B cell (primary cell): Measurements from ENCODE around the gene MTSS2. TPM values are rescaled to one million over a fixed set of nuclear protein-coding genes. Genes with fewer than 3 reads are reported as not detected.

Experiments
- ATAC-seq: fragments of 200-7000 bp; cut with Tn5 transposase; one replicate; pipeline ENCODE4 v1.10.0; 2021; ENCODE audit warnings: low read depth, mild to moderate bottlenecking, moderate number of reproducible peaks, moderate library complexity
- CTCF ChIA-PET: fragments of 350-600 bp; sonication (Branson Sonifier 250); formaldehyde crosslinking; loops from one replicate; lab custom pipeline; 2021; ENCODE audit warnings: antibody characterized with exemption, inconsistent platforms; lab: Charles Lee
- POLR2A ChIA-PET: fragments of 350-600 bp; sonication (Branson Sonifier 250); formaldehyde crosslinking; loops from one replicate; lab custom pipeline; 2021; ENCODE audit warnings: antibody characterized with exemption; lab: Charles Lee
- DNase-seq: peaks from one replicate; pipeline ENCODE4 v3.0.0; 2013
- H2AFZ ChIP-seq: 2 replicates; pipeline ENCODE4 v1.6.1; 2012; ENCODE audit warnings: mild to moderate bottlenecking, low read depth, low read length; ENCODE audit not compliant: insufficient read depth, poor library complexity, severe bottlenecking
- H3K27ac ChIP-seq, 2 donors: 1 replicate in 1 of 2; 2 replicates in 1 of 2; pipeline ENCODE4 v1.5.1; 2012 to 2013; ENCODE audit warnings: low read length in 2 of 2, mild to moderate bottlenecking in 2 of 2, moderate library complexity in 1 of 2
- H3K27me3 ChIP-seq, 4 experiments: fragments of 200-600 bp in 1 of 4; sonication (generic) in 1 of 4; replicated peaks in 1 of 4; 1 replicate in 2 of 4; 2 replicates in 2 of 4; pipeline versions ENCODE4 v1.6.1 to v1.7.0; 2013 to 2016; ENCODE audit warnings: low read length in 3 of 4, mild to moderate bottlenecking in 2 of 4, mixed read lengths in 1 of 4, moderate library complexity in 1 of 4; ENCODE audit not compliant: insufficient read depth in 4 of 4, control insufficient read depth in 3 of 4; ENCODE audit errors: control extremely low read depth in 1 of 4
- H3K36me3 ChIP-seq, 2 experiments: replicated peaks in 1 of 2; 1 replicate in 1 of 2; 2 replicates in 1 of 2; pipeline versions ENCODE4 v1.6.1 to v1.7.1; 2013; ENCODE audit warnings: low read length in 1 of 2; ENCODE audit not compliant: insufficient read depth in 2 of 2, control insufficient read depth in 1 of 2; ENCODE audit errors: control extremely low read depth in 1 of 2, extremely low read depth in 1 of 2
- H3K4me1 ChIP-seq, 2 donors: fragments of 200-600 bp in 1 of 2; sonication (generic) in 1 of 2; 1 replicate in 1 of 2; 2 replicates in 1 of 2; pipeline versions ENCODE4 v1.5.1 to v1.6.1; 2013 to 2017; ENCODE audit warnings: low read length in 2 of 2; ENCODE audit not compliant: control insufficient read depth in 2 of 2, insufficient read depth in 2 of 2
- H3K4me2 ChIP-seq: replicated peaks from 2 replicates; pipeline ENCODE3; 2012; ENCODE audit warnings: mild to moderate bottlenecking, low read depth, low read length; ENCODE audit not compliant: poor library complexity, severe bottlenecking
- H3K4me3 ChIP-seq, 5 experiments: fragments of 200-600 bp in 1 of 5; sonication (generic) in 1 of 5; 1 replicate in 3 of 5; 2 replicates in 2 of 5; pipeline versions ENCODE4 v1.5.1 to v1.7.0; 2011 to 2016; ENCODE audit warnings: low read length in 4 of 5, mild to moderate bottlenecking in 4 of 5, low read depth in 2 of 5, control low read depth in 1 of 5, moderate library complexity in 1 of 5; ENCODE audit not compliant: insufficient read depth in 1 of 5; ENCODE audit errors: control extremely low read depth in 1 of 5, extremely low read depth in 1 of 5
- H3K79me2 ChIP-seq: fragments of 200-600 bp; sonication (generic); one replicate; pipeline ENCODE4 v1.6.0; 2016; ENCODE audit warnings: low read length; ENCODE audit not compliant: control insufficient read depth, insufficient read depth
- H3K9ac ChIP-seq: fragments of 200-600 bp; sonication (generic); 2 replicates; pipeline ENCODE4 v1.6.1; 2017; ENCODE audit warnings: mild to moderate bottlenecking, low read length, moderate library complexity
- H3K9me3 ChIP-seq, 3 donors: one replicate each; pipeline versions ENCODE4 v1.6.1 to v1.7.1; 2013; ENCODE audit warnings: low read length in 2 of 3; ENCODE audit not compliant: control insufficient read depth in 2 of 3, insufficient read depth in 1 of 3; ENCODE audit errors: control extremely low read depth in 1 of 3
- H4K20me1 ChIP-seq: 2 replicates; pipeline ENCODE4 v1.6.0; 2012; ENCODE audit warnings: mild to moderate bottlenecking, low read length; ENCODE audit not compliant: insufficient read depth, control insufficient read depth, poor library complexity, severe bottlenecking
- H3K27ac Mint-ChIP-seq: one replicate; pipeline ENCODE4 v1.8.0; 2021; ENCODE audit warnings: mixed read lengths
- H3K27me3 Mint-ChIP-seq: one replicate; pipeline ENCODE4 v1.8.0; 2021; ENCODE audit warnings: mixed read lengths
- H3K4me1 Mint-ChIP-seq: one replicate; pipeline ENCODE4 v1.8.0; 2021; ENCODE audit warnings: mixed read lengths
- H3K4me3 Mint-ChIP-seq: one replicate; pipeline ENCODE4 v1.8.0; 2021; ENCODE audit warnings: mixed read lengths
- H3K9me3 Mint-ChIP-seq: one replicate; pipeline ENCODE4 v1.8.0; 2022; ENCODE audit warnings: mixed read lengths; ENCODE audit not compliant: insufficient read depth
- CTCF ChIP-seq: fragments of 200-600 bp; IDR thresholded peaks from one replicate; pipeline ENCODE4 v1.8.0; 2022; ENCODE audit warnings: antibody characterized with exemption, mild to moderate bottlenecking
- EZH2 ChIP-seq: IDR thresholded peaks from 2 replicates; pipeline ENCODE4 v1.6.1; 2012; ENCODE audit warnings: borderline replicate concordance, low read depth, mild to moderate bottlenecking, moderate library complexity, low read length; ENCODE audit not compliant: insufficient read depth, poor library complexity, severe bottlenecking
- WGBS: methylation state at CpG from one replicate; pipeline ENCODE4 v1.1.5; 2013; ENCODE audit warnings: missing lambda C conversion rate; ENCODE audit not compliant: insufficient coverage; 5-methylcytosine and 5-hydroxymethylcytosine counted together
- intact Hi-C: fragments of 100-400 bp; cut with micrococcal nuclease; formaldehyde crosslinking; loops from one replicate; pipeline ENCODE4 v1.10.0; 2022
- polyA plus RNA-seq: library from polyadenylated mRNA; depleted of rRNA; stranded (reverse); fragments of >200 nt; gene quantifications from 2 replicates; pipeline ENCODE4 v1.2.3, GENCODE V29; 2012
- total RNA-seq, 2 donors: library from RNA; stranded (reverse); fragments of 120-200 nt in 1 of 2; gene quantifications; 1 replicate in 1 of 2; 2 replicates in 1 of 2; pipeline versions ENCODE4 v1.2.3 to v1.2.4, GENCODE V29; 2013 to 2022

Gene MTSS2
- total and polyA plus RNA-seq, 2 donors (not counting 1 experiment from before 2014, with no cell fraction given), result 1.6 to 2.6 TPM

- CTCF ChIA-PET, result no interaction called here
- Histone ChIP-seq H4K20me1 (no peaks in the 10 kb centered on the region), H3K27ac (no peak overlapping the region), H3K9ac (no peak overlapping the region), H3K4me1 (no peaks in the 10 kb centered on the region), H3K36me3 (peaks cover 0 to 11% of the 10 kb centered on the region in 2 experiments), H3K27me3 (no peaks in the 10 kb centered on the region), H3K4me2 (no peak overlapping the region), H2AFZ (no peak overlapping the region), H3K79me2 (no peaks in the 10 kb centered on the region), H3K4me3 (no peak overlapping the region), H3K9me3 (no peaks in the 10 kb centered on the region)
- Mint-ChIP-seq H3K4me3 (no peak overlapping the region), H3K27ac (no peak overlapping the region), H3K27me3 (no peaks in the 10 kb centered on the region), H3K9me3 (no peaks in the 10 kb centered on the region), H3K4me1 (no peaks in the 10 kb centered on the region)
- ATAC-seq (no peak), DNase-seq (no peak)
- intact Hi-C loops, result no loop called here
- POLR2A ChIA-PET, result no interaction called here
- WGBS, result 99% methylated on average over 13 of the region's 17 CpGs
- TF ChIP-seq EZH2 (no peak), CTCF (no peak)
Observed at GRCh38 chr16:70694088-70694867, 8.4 kb upstream of the MTSS2 start.

DNA sequence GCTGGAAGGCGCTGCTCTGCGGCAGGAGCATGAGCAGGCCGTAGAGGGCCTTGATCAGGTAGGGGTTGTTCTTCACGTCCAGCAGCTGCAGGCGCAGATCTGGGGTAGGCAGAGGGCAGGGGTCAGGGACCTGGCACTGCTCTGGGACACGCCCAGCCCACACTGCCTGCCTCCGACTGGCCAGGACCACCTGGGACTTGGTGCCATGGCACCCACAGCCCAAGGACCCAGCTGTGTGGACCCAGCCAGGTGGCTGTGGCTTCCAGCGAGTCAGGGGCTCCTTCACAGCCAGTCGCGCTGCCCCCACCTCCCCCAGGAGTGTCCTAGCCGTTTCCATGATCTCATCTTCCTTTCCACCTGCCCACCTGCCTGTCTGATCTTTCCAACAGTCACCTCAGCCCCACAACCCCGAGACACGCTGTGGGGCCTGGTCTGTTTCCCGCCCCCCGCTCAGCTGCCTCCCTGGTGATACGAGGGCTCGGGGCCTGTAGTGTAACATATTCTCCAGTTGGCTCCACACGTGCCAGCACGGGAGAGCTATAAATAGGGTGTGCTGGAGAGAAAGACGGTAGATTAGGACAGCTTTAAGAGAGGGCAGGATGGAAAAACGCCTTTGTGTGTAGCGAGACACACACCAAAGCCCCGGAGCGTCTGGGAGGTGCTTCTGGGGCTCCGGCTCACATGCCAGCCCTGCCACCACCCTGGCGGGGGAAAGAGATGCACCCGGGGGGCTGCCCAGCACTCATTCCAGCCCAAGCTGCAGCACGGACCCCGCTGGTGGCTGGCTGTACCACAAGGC lies 7.2 kb upstream of the MTSS2 start:
- Histone ChIP-seq H3K4me2 (no peak overlapping the region), H3K4me1 (no peaks in the 10 kb centered on the region), H3K27me3 (no peaks in the 10 kb centered on the region), H4K20me1 (no peaks in the 10 kb centered on the region), H3K79me2 (no peaks in the 10 kb centered on the region), H3K4me3 (no peak overlapping the region), H3K36me3 (peaks cover 0 to 8% of the 10 kb centered on the region in 2 experiments), H3K9me3 (no peaks in the 10 kb centered on the region), H3K27ac (no peak overlapping the region), H2AFZ (no peak overlapping the region), H3K9ac (no peak overlapping the region)
- Mint-ChIP-seq H3K27me3 (no peaks in the 10 kb centered on the region), H3K9me3 (no peaks in the 10 kb centered on the region), H3K4me3 (no peak overlapping the region), H3K27ac (no peak overlapping the region), H3K4me1 (no peaks in the 10 kb centered on the region)
- TF ChIP-seq EZH2 (no peak), CTCF (no peak)
- ChIA-PET POLR2A (no interaction called here), CTCF (no interaction called here)
- DNase-seq, result no peak
- intact Hi-C loops, result no loop called here
- ATAC-seq, result no peak
- WGBS, result 93% methylated on average over 29 of the region's 29 CpGs
